H1 (cell line): Measurements from ENCODE around the gene MAPK11. TPM values are rescaled to one million over a fixed set of nuclear protein-coding genes. Genes with fewer than 3 reads are reported as not detected.

Source experiments
- CTCF ChIA-PET: fragments of 300-600 bp; sonication (Branson Sonifier 250); formaldehyde crosslinking; loops from one replicate; lab custom pipeline; 2021; ENCODE audit not compliant: partially characterized antibody; lab: Charles Lee
- POLR2A ChIA-PET: fragments of 300-600 bp; sonication (Branson Sonifier 250); formaldehyde crosslinking; loops from one replicate; lab custom pipeline; 2021; ENCODE audit warnings: inconsistent platforms; ENCODE audit not compliant: partially characterized antibody; lab: Charles Lee
- DNase-seq, 2 experiments: peaks; one replicate each; pipeline versions ENCODE4 v3.0.0 to v3.0.0-alpha.2; 2010 to 2022; ENCODE audit warnings: low spot score in 2 of 2, low read depth in 1 of 2, mixed read lengths in 1 of 2
- FAIRE-seq: peaks from 2 replicates; lab custom pipeline; 2011; peaks lifted over from hg19 to GRCh38; lab: Jason Lieb, UNC
- H2AFZ ChIP-seq: 2 replicates; pipeline ENCODE4 v1.8.1; 2012; ENCODE audit warnings: low read length, inconsistent platforms
- H2AK5ac ChIP-seq: 2 replicates; pipeline ENCODE4 v1.6.1; 2013; ENCODE audit warnings: low read depth, low read length
- H2BK120ac ChIP-seq: replicated peaks from 2 replicates; pipeline ENCODE3; 2013; ENCODE audit warnings: low read depth, low read length, inconsistent platforms
- H2BK12ac ChIP-seq: 2 replicates; pipeline ENCODE4 v1.6.1; 2013; ENCODE audit warnings: low read depth, low read length
- H2BK15ac ChIP-seq: 2 replicates; pipeline ENCODE4 v1.6.1; 2013; ENCODE audit warnings: low read length
- H2BK20ac ChIP-seq: 2 replicates; pipeline ENCODE4 v1.6.1; 2013; ENCODE audit warnings: low read length
- H2BK5ac ChIP-seq: 2 replicates; pipeline ENCODE4 v1.6.1; 2013; ENCODE audit warnings: low read depth, low read length
- H3K14ac ChIP-seq: 2 replicates; pipeline ENCODE4 v1.6.1; 2013; ENCODE audit warnings: inconsistent platforms; ENCODE audit not compliant: insufficient read length
- H3K18ac ChIP-seq: 2 replicates; pipeline ENCODE4 v1.6.1; 2013; ENCODE audit warnings: low read length; ENCODE audit errors: extremely low read depth
- H3K23ac ChIP-seq: 2 replicates; pipeline ENCODE4 v1.6.1; 2013; ENCODE audit warnings: inconsistent platforms; ENCODE audit not compliant: insufficient read length
- H3K23me2 ChIP-seq: 2 replicates; pipeline ENCODE4 v1.6.1; 2013; ENCODE audit warnings: low read depth, low read length
- H3K27ac ChIP-seq: 2 replicates; pipeline ENCODE4 v1.6.1; 2011; ENCODE audit warnings: low read depth, low read length, inconsistent platforms
- H3K27me3 ChIP-seq, 4 experiments: replicated peaks in 1 of 4; 1 replicate in 1 of 4; 2 replicates in 3 of 4; pipeline versions ENCODE4 v1.6.1 to v1.8.1; 2011 to 2013; ENCODE audit warnings: low read length in 3 of 4, mild to moderate bottlenecking in 3 of 4, inconsistent platforms in 2 of 4, mixed read lengths in 2 of 4, moderate library complexity in 1 of 4; ENCODE audit not compliant: control insufficient read depth in 3 of 4, insufficient read depth in 3 of 4; ENCODE audit errors: extremely low read depth in 1 of 4
- H3K36me3 ChIP-seq, 4 experiments: 2 replicates each; pipeline versions ENCODE4 v1.6.1 to v1.8.1; 2011 to 2013; ENCODE audit warnings: mild to moderate bottlenecking in 4 of 4, low read length in 3 of 4, moderate library complexity in 2 of 4, control low read depth in 1 of 4, inconsistent platforms in 1 of 4; ENCODE audit not compliant: insufficient read depth in 4 of 4, control insufficient read depth in 2 of 4
- H3K4ac ChIP-seq: replicated peaks from 2 replicates; pipeline ENCODE3; 2013; ENCODE audit warnings: low read length, low read depth, mixed read lengths, inconsistent platforms; ENCODE audit not compliant: insufficient read length
- H3K4me1 ChIP-seq, 4 experiments: replicated peaks in 1 of 4; 1 replicate in 1 of 4; 2 replicates in 3 of 4; pipeline versions ENCODE4 v1.6.1 to v1.8.1; 2011 to 2013; ENCODE audit warnings: low read length in 3 of 4, inconsistent platforms in 2 of 4, mixed read lengths in 1 of 4; ENCODE audit not compliant: insufficient read depth in 4 of 4, control insufficient read depth in 3 of 4
- H3K4me2 ChIP-seq, 2 experiments: 2 replicates each; pipeline versions ENCODE4 v1.6.1 to v1.8.1; 2011 to 2013; ENCODE audit warnings: low read depth in 2 of 2, low read length in 2 of 2, control low read depth in 1 of 2, inconsistent platforms in 1 of 2, mild to moderate bottlenecking in 1 of 2; ENCODE audit not compliant: insufficient read depth in 1 of 2
- H3K4me3 ChIP-seq, 4 experiments: fragments of 200-600, 300-600 bp in 1 of 4; sonication (generic), shearing (Covaris generic), sonication (Bioruptor Twin) in 1 of 4; 2 replicates each; pipeline versions ENCODE4 v1.5.1 to v1.8.1; 2011 to 2016; ENCODE audit warnings: low read length in 4 of 4, low read depth in 3 of 4, control low read depth in 2 of 4, inconsistent platforms in 2 of 4, mild to moderate bottlenecking in 2 of 4, mixed read lengths in 1 of 4, moderate library complexity in 1 of 4; ENCODE audit not compliant: insufficient read depth in 2 of 4; ENCODE audit errors: extremely low read depth in 1 of 4
- H3K56ac ChIP-seq: replicated peaks from 2 replicates; pipeline ENCODE3; 2013; ENCODE audit warnings: low read depth, mild to moderate bottlenecking, mixed read lengths, low read length, inconsistent platforms; ENCODE audit not compliant: insufficient read length
- H3K79me1 ChIP-seq: 2 replicates; pipeline ENCODE4 v1.6.1; 2013; ENCODE audit warnings: low read depth, low read length, control low read depth
- H3K79me2 ChIP-seq, 2 experiments: 2 replicates each; pipeline versions ENCODE4 v1.6.1 to v1.8.1; 2012 to 2013; ENCODE audit warnings: low read length in 2 of 2, mild to moderate bottlenecking in 2 of 2, inconsistent platforms in 1 of 2; ENCODE audit not compliant: insufficient read depth in 2 of 2, control insufficient read depth in 1 of 2
- H3K9ac ChIP-seq, 4 experiments: replicated peaks in 1 of 4; 1 replicate in 1 of 4; 2 replicates in 3 of 4; pipeline versions ENCODE4 v1.6.1 to v1.8.1; 2011 to 2013; ENCODE audit warnings: low read depth in 3 of 4, low read length in 3 of 4, control low read depth in 2 of 4, mild to moderate bottlenecking in 2 of 4, moderate library complexity in 2 of 4, inconsistent platforms in 1 of 4; ENCODE audit errors: extremely low read depth in 1 of 4
- H3K9me3 ChIP-seq, 2 experiments: 2 replicates each; pipeline versions ENCODE4 v1.6.1 to v1.8.1; 2012 to 2013; ENCODE audit warnings: mild to moderate bottlenecking in 2 of 2, moderate library complexity in 2 of 2, control low read depth in 1 of 2, inconsistent platforms in 1 of 2, low read depth in 1 of 2, low read length in 1 of 2, mixed read lengths in 1 of 2; ENCODE audit not compliant: insufficient read depth in 2 of 2
- H4K20me1 ChIP-seq, 2 experiments: replicated peaks in 1 of 2; 2 replicates each; pipeline versions ENCODE3 to v1.8.1; 2011 to 2013; ENCODE audit warnings: inconsistent platforms in 2 of 2, low read length in 2 of 2, mild to moderate bottlenecking in 1 of 2; ENCODE audit not compliant: insufficient read depth in 2 of 2, control insufficient read depth in 1 of 2
- H4K5ac ChIP-seq: 2 replicates; pipeline ENCODE4 v1.6.1; 2013; ENCODE audit warnings: low read length, low read depth, mixed read lengths, inconsistent platforms; ENCODE audit not compliant: insufficient read length
- H4K8ac ChIP-seq: 2 replicates; pipeline ENCODE4 v1.8.0; 2013; ENCODE audit warnings: mild to moderate bottlenecking, moderate library complexity, low read length, inconsistent platforms; ENCODE audit not compliant: insufficient read depth; ENCODE audit errors: extremely low read depth
- H4K91ac ChIP-seq: replicated peaks from 2 replicates; pipeline ENCODE3; 2013; ENCODE audit warnings: low read length, mixed read lengths, inconsistent platforms; ENCODE audit not compliant: insufficient read length
- CBX5 ChIP-seq: fragments of 300-800, 300-1000 bp; sonication (generic); IDR thresholded peaks from 2 replicates; pipeline ENCODE4 v1.7.1; 2016; ENCODE audit warnings: antibody characterized with exemption, low read length, low read depth
- CBX8 ChIP-seq: fragments of 300-800, 300-1000 bp; sonication (generic); IDR thresholded peaks from 2 replicates; pipeline ENCODE4 v1.7.1; 2016; ENCODE audit warnings: low read depth, low read length, borderline replicate concordance
- EGR1 ChIP-seq: IDR thresholded peaks from 2 replicates; pipeline ENCODE4 v1.6.1; 2011; ENCODE audit warnings: low read depth, low read length, borderline replicate concordance
- GABPA ChIP-seq: IDR thresholded peaks from 2 replicates; pipeline ENCODE4 v1.6.1; 2011; ENCODE audit warnings: mild to moderate bottlenecking, low read length, moderate library complexity, borderline replicate concordance; ENCODE audit not compliant: insufficient read depth
- KDM1A ChIP-seq: fragments of 200-600, 300-600 bp; sonication (generic); IDR thresholded peaks from 2 replicates; pipeline ENCODE4 v1.7.1; 2016; ENCODE audit warnings: mild to moderate bottlenecking, low read length, borderline replicate concordance
- MAFK ChIP-seq: IDR thresholded peaks from 2 replicates; pipeline ENCODE4 v1.6.1; 2012; ENCODE audit warnings: low read depth, mild to moderate bottlenecking, improper control_type of control experiment, low read length
- POLR2A ChIP-seq, 2 experiments: IDR thresholded peaks; 1 replicate in 1 of 2; 2 replicates in 1 of 2; pipeline ENCODE4 v1.6.1; 2011; ENCODE audit warnings: low read depth in 2 of 2, low read length in 2 of 2, mild to moderate bottlenecking in 2 of 2; ENCODE audit errors: control extremely low read depth in 1 of 2
- RFX5 ChIP-seq: IDR thresholded peaks from 2 replicates; pipeline ENCODE4 v1.6.1; 2011; ENCODE audit warnings: low read depth, low read length, improper control_type of control experiment, borderline replicate concordance
- WGBS, 2 experiments: shearing (Covaris generic) in 1 of 2; methylation state at CpG; one replicate each; pipeline versions ENCODE4 v1.1.6 to v1.1.7; 2013 to 2015; ENCODE audit warnings: low lambda C conversion rate in 2 of 2, mixed read lengths in 2 of 2, inconsistent platforms in 1 of 2, low coverage in 1 of 2, missing lambda C conversion rate in 1 of 2; ENCODE audit not compliant: insufficient replicate concordance in 2 of 2, insufficient coverage in 1 of 2, insufficient read length in 1 of 2; ENCODE audit errors: extremely low coverage in 1 of 2, missing lambda C conversion rate in 1 of 2; 5-methylcytosine and 5-hydroxymethylcytosine counted together
- polyA plus RNA-seq, 7 experiments: library from polyadenylated mRNA; depleted of rRNA in 3 of 7; stranded (reverse) in 5 of 7; unstranded in 2 of 7; fragments of >200 nt in 5 of 7; fragments of 200-250 nt in 2 of 7; gene quantifications; 1 replicate in 5 of 7; 2 replicates in 1 of 7; 4 replicates in 1 of 7; pipeline versions ENCODE4 v1.2.1 to v1.2.3, GENCODE V29; 2011 to 2013; ENCODE audit warnings: missing spikeins in 2 of 7, mixed read lengths in 2 of 7
- total RNA-seq: library from RNA; stranded (reverse); fragmentation: NEBNext Ultra II Directional; extraction: Animal tissue kit (Norgen Biotek cat#: 25700); gene quantifications from 2 replicates; pipeline ENCODE4 v1.2.1, GENCODE V29; 2021

MAPK11 gene
- total and polyA plus RNA-seq, 2 of the 8 experiments (the other 6 are each of a cell fraction or from before 2014, with no cell fraction given), result 0.70 to 1.5 TPM

DNA sequence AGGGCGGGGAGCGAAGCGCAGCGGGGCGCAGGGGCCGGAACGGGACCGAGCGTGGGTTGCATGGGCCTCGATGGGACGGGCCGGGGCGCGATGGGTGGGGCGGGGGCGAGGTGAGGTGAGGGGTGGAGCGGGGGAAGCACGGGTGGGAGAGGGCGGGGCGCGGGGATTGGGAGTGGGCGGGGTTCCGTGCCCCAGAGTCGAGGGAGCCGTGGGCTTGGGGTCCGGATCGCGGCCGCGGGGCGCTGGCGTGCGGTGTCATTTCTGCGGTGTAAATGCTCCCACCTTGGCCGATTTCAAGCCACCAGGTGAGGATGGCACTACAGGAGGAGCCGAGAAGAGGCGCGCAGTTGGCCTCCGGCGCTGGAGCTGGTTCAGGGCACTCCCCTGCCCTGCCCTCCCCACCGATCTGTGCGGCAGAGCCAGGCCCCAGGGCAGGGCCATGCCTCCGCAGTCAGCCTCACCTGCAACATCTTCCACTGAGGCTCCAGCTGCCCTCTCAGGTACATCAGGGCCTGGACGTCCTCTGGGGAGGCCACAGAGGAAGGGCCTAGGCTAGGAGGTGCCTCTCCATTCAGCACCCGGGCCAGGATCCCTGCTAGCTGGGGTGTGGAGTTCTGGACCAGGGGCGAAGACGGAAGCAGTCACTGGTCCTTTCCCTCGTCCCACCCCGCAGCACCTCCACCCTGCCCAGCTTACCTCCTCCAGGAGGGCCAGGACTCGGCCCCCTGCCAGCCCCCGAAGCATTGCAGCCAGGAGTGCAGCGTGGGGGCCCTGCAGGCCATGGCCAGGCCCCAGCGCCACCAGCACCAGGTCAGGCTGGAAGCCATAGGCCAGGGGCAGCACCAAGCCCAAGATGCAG, 24.7 kb downstream of the MAPK11 start:
- Histone ChIP-seq H3K9ac (peak overlapping the region; percentile 68 to 82 (median 78); a peak in 6 of 7 replicates), H3K27ac (peak overlapping the region; percentile 70), H3K36me3 (no peaks in the 10 kb centered on the region), H3K23ac (no peak overlapping the region), H3K23me2 (peaks cover 14% of the 10 kb centered on the region), H2BK5ac (peak overlapping the region; percentile 89), H4K5ac (peak overlapping the region; percentile 87), H2AK5ac (no peak overlapping the region; the same call in 1 of the 2 replicates), H2BK20ac (no peak overlapping the region), H3K14ac (no peak overlapping the region), H2BK120ac (no peak overlapping the region), H2BK12ac (no peak overlapping the region; the same call in 1 of the 2 replicates), H2AFZ (no peak overlapping the region), H3K79me1 (peaks cover 15% of the 10 kb centered on the region), H3K4ac (peak overlapping the region; percentile 87), H3K56ac (no peak overlapping the region), H4K20me1 (peaks cover 2 to 23% of the 10 kb centered on the region in 2 experiments)
- CTCF ChIA-PET, result interaction anchor here (0.9 kb wide), 1 partner anchor 96 kb away, joined by 3 read pairs; no protein-coding TSS in a partner anchor
- WGBS, 2 experiments, result 41% methylated on average over 19 of the region's 53 CpGs; no CpG with 5 or more reads in 1 of the 2 experiments
- TF ChIP-seq CBX5 (no peak), EGR1 (no peak), GABPA (no peak), MAFK (no peak), KDM1A (no peak), POLR2A (IDR thresholded peaks at IDR 0.05; ENCODE audit: control extremely low read depth in 1 of 2, low read depth in 2 of 2, low read length in 2 of 2) (no peak; a peak in 1 of 3 replicates), RFX5 (no peak), CBX8 (no peak)
- TF ChIP-seq, all 59 proteins: peak for 0
- Histone ChIP-seq H2BK15ac (no peak overlapping the region), H4K91ac (peak overlapping the region; percentile 91), H3K4me1 (peaks cover 0 to 27% (median 20%) of the 10 kb centered on the region in 4 experiments; a peak in 6 of 7 replicates), H4K8ac (peak overlapping the region; percentile 84), H3K9me3 (no peaks in the 10 kb centered on the region), H3K27me3 (no peaks in the 10 kb centered on the region), H3K4me3 (peak overlapping the region; percentile 87 to 96 (median 90)), H3K79me2 (peaks cover 4 to 22% of the 10 kb centered on the region in 2 experiments; a peak in 3 of 4 replicates), H3K4me2 (peak overlapping the region; percentile 92 to 97), H3K18ac (peak overlapping the region; percentile 95)
- no peak for FAIRE-seq
- no peak for DNase-seq
- POLR2A ChIA-PET, result interaction anchor here (1.2 to 1.6 kb wide), 5 partner anchors 9 to 197 kb away, joined by 3 to 5 read pairs (median 3); partner anchors contain the start of gene SELENOO
